GM19025 (cell line): ENCODE measurements around the gene FGF1.
A peak's percentile ranks its signal among the peaks of the same experiment; 100 is the strongest.

Experiments used
- ATAC-seq: cut with Tn5 transposase; IDR thresholded peaks from one replicate; pipeline ENCODE4 v1.9.1; 2021; ENCODE audit warnings: mild to moderate bottlenecking, low read depth, moderate library complexity; ENCODE audit not compliant: unreplicated experiment

FGF1 gene

GRCh38 chr5:142617416-142618129, 68.3 kb downstream of the FGF1 start:
- ATAC-seq = no peak

GRCh38 chr5:142615948-142616347, 69.9 kb downstream of the FGF1 start:
- no peak for ATAC-seq

DNA sequence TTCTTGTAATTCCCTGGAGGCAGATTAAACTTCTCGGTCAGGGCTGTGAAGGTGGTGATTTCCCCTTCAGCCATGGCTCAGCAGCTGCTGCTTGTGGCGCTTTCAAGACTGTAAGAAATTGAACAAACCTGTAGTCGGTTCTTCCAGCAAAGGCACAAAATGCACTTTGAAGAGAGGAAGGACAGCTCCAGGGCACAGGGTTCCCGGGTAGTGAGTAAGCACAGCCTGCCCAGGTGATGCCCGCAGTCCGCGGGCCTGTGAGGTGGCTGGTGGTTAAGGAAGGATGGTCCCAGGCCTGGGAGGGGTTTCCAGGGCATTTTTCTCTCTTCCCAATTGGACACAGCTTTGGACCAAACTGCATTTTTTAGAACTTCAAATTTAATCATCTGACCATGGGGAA, 71.8 kb downstream of the FGF1 start:
- ATAC-seq = no peak

- ATAC-seq = no peak
These were observed 72.6 kb downstream of the FGF1 start for GRCh38 chr5:142613271-142613671.

DNA sequence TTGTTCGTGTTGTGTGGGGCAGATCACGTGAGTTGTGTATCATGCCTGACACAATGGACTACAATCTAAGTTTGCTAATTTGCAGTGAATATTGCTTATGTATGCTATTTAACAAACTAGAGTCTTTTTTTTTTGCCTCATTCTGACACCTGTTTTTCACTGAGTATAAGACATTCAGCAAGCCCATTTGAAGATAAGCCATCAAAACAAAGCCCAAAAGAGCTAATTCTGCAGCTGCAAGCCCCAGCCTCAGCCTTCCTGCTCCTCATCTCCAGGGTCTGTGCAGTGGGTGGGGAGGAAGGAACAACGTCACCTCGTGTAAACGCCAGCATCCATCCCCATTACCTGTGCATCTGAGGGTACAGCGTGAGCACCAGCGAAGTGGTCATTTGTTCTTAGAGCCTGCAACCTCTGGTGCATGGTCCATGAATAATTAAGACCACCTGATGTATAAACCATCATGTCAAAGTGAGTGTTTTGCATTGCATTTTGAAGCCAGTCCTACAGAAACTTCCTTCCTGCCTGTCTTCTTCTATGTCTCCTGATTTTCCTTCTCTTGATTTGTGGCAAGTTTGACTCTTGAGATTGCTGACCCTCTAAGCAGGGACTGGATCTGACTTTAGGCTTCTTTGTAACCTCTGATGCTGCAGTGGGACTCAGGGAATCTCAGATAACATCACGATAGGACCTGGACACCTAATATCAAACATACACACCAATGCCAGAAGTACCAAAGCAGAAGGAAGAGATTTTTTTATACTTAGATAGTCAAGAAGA, 73.2 kb downstream of the FGF1 start:
- ATAC-seq = no peak

- ATAC-seq = peak; percentile 84
These were observed 74.7 kb downstream of the FGF1 start for GRCh38 chr5:142611154-142611553.

DNA sequence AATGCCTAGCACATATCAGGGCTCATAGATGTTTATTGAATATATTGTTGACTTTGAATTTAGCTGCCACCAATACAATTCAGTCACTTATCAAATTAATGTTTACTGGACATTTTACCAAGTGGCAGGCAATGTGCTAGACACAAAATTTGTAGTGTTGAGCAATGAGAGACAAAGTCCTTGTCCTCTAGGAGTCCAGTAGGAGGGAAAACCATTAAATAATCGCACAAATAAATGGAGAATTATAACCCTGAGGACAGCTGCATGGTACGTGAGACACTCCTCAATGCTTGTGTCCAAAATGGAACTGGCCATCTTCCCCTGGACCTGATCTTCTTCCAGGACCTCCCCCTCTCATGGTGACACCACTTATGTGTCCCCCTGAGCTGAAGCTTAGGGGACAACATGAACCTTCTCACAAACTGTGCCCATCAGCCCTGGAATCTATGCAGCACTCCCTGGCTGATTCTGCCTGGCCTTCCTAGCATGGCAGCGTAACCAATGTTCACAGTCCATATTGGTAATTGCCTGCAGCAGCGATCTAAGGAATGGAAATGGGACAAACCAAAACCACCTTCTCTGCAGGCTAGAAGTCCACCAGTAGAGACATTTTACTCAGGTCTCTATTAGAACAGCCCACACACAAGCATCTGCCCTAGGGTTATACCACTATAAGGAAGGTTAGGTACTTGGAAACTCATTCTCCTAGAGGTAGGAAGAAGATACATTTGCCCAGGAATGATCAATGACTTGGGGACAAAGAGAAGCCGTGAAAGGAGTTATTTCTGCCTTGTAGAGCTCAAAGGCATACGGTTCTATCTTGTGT, 75.5 kb downstream of the FGF1 start:
- no peak for ATAC-seq

DNA sequence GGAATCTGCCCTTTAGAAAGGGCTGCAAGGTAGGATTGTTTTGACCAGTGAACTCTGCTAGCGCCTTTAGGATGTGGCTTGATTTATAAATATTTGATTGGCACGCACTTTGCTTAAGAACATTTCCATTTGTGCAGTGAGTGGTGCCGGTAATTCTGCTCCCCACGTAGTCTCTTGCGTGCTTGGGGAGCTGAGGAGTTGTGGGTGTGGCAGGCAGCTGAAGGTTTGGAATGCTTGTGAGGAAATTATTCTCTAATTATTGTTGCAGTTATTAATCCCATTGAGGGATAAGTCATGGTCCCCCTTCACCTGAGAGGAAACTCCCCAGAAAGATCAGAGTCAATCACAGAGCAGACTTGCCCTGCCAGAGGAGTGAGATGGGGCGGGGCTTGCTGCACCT, 76.7 kb downstream of the FGF1 start:
- ATAC-seq = no peak

GRCh38 chr5:142608081-142608480, 77.8 kb downstream of the FGF1 start:
- no peak for ATAC-seq

DNA sequence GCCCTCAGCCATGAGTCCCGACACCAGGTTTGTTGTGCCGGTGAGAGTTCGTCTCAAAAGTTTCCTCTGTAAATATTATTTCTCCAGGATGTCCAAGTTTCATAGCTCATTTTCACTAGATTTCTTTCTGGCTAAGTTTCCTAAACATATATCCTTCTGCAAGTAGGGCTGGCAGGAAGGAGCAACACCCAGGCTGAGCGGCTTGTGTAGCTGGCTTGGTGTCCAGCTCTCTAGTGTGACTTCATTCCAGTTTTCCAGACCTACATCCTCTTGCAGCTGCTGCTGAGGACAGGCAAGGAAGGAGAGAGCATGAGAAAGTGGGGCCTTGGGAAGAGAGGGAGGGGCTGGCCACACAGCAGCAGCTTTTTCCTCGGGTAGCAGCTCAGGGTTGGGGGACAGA, 80.3 kb downstream of the FGF1 start:
- no peak for ATAC-seq

GRCh38 chr5:142602720-142603245, 83.1 kb downstream of the FGF1 start:
- ATAC-seq = no peak

- no peak for ATAC-seq
These were observed 84.5 kb downstream of the FGF1 start for GRCh38 chr5:142601432-142601831.

GRCh38 chr5:142600611-142601358, 85.1 kb downstream of the FGF1 start:
- ATAC-seq = no peak

- ATAC-seq = no peak
These were observed 85.8 kb downstream of the FGF1 start for GRCh38 chr5:142600092-142600491.

DNA sequence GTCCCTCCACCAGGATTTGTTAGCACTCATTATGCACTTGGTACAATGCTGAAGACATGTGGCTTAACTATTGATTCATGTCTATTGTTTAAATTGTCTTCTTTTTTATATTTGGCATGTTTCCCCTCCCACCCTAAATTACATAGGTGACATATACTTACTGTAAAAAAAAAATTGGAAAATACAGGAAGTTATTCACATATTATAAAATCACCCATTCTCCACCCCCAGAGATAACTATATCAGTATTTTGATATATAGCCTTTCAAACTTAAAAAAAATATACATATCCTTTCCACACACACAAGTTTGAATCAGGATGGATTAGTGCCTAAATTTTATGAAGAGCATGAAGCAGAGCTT, 87.6 kb downstream of the FGF1 start:
- ATAC-seq = no peak

- no peak for ATAC-seq
These were observed 88.1 kb downstream of the FGF1 start for GRCh38 chr5:142597546-142598337.

GRCh38 chr5:142597025-142597424, 88.9 kb downstream of the FGF1 start:
- no peak for ATAC-seq

- ATAC-seq = no peak
These were observed 93.5 kb downstream of the FGF1 start for GRCh38 chr5:142592365-142592764.

DNA sequence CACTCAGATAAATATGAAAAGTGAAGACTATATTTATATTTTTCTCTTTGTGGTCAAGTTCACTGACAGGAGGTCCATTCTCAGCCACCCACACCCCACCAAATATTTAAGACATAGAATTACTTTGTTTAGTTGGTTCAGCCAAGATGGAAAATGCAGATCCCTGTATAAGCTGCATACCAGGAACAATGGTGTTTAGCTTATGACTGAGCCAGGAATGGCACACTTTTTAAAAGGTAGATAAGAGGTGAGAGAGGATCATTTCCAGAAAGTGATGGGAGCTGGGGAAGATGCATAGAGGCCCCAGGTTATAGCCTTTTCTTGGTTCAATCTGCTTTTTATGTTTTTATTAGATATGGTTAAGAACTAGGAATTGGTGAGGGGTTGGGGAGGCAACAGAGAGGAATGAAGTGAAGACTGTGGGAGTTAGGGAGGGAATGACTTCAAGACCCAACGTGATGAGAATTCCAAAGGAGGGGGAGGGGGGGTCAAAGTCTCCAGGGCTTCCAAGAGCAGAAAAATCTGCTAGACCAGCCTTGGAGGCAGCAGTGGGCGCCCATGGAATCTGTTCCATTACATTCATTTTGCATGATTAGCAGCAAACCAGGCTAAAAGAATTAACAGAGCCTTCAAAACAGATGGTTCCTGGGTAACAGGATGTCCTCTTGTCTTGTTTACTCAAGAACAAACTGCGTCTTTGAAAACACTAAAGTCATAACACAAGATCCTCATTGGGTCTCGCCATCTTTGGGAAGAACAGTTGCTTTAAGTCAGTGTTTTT, 95.2 kb downstream of the FGF1 start:
- no peak for ATAC-seq
